HCT116 (cell line): ENCODE measurements around the gene ANKZF1. TPM values are rescaled to one million over a fixed set of nuclear protein-coding genes. Genes with fewer than 3 reads are reported as not detected.

Source experiments
- ATAC-seq: fragments of 200-7000 bp; cut with Tn5 transposase; 2 replicates; pipeline ENCODE4 v1.9.1; 2020; ENCODE audit warnings: mild to moderate bottlenecking, moderate library complexity
- BruUV-seq: library from RNA; stranded (reverse); fragments of 400-500 nt; replicated peaks from 2 replicates; lab custom pipeline; 2021; lab: Mats Ljungman, UMichigan
- CTCF ChIA-PET: fragments of 300-600 bp; sonication (Branson Sonifier 250); formaldehyde crosslinking; loops from one replicate; lab custom pipeline; 2021; ENCODE audit warnings: antibody characterized with exemption; lab: Charles Lee
- POLR2A ChIA-PET: fragments of 300-600, 350-600 bp; sonication (Branson Sonifier 250); formaldehyde crosslinking; loops from one replicate; lab custom pipeline; 2021; ENCODE audit warnings: antibody characterized with exemption; lab: Charles Lee
- RAD21 ChIA-PET, 2 experiments: fragments of 300-600 bp; sonication (Branson Sonifier 250); formaldehyde crosslinking; loops; one replicate each; lab custom pipeline; 2023; ENCODE audit warnings: low total read pairs in 2 of 2; ENCODE audit not compliant: uncharacterized antibody in 2 of 2, unreplicated experiment in 2 of 2, low non-redundant PET in 1 of 2; lab: Charles Lee
- DNase-seq: peaks from one replicate; pipeline ENCODE4 v3.0.0-alpha.2; 2010; ENCODE audit warnings: low read depth, low spot score
- H2AFZ ChIP-seq: fragments of 200-600 bp; shearing (Covaris generic), sonication (generic); 2 replicates; pipeline ENCODE4 v1.6.1; 2017; ENCODE audit warnings: low read depth, mixed run types, mixed read lengths, antibody characterized with exemption, low read length; ENCODE audit not compliant: poor library complexity, severe bottlenecking
- H3K27ac ChIP-seq: 2 replicates; pipeline ENCODE4 v1.5.1; 2012; ENCODE audit warnings: low read depth, low read length
- H3K27me3 ChIP-seq: fragments of 200-600 bp; sonication (generic); 2 replicates; pipeline ENCODE4 v1.6.1; 2016; ENCODE audit warnings: mixed run types, low read length, mixed read lengths; ENCODE audit not compliant: insufficient read depth
- H3K36me3 ChIP-seq, 2 experiments: fragments of 200-500 bp in 1 of 2; fragments of 200-600 bp in 1 of 2; sonication (Bioruptor generic) in 1 of 2; sonication (generic) in 1 of 2; 2 replicates each; pipeline versions ENCODE4 v1.5.1 to v1.6.1; 2014 to 2016; ENCODE audit warnings: low read length in 2 of 2, inconsistent platforms in 1 of 2, mixed read lengths in 1 of 2, mixed run types in 1 of 2; ENCODE audit not compliant: insufficient read depth in 2 of 2, control insufficient read depth in 1 of 2
- H3K4me1 ChIP-seq, 2 experiments: fragments of 200-600 bp in 1 of 2; sonication (generic) in 1 of 2; 2 replicates each; pipeline versions ENCODE4 v1.5.1 to v1.6.1; 2012 to 2017; ENCODE audit warnings: low read length in 2 of 2, inconsistent platforms in 1 of 2, mild to moderate bottlenecking in 1 of 2, mixed read lengths in 1 of 2, mixed run types in 1 of 2, moderate library complexity in 1 of 2; ENCODE audit not compliant: insufficient read depth in 2 of 2, control insufficient read depth in 1 of 2
- H3K4me2 ChIP-seq: fragments of 200-600 bp; sonication (generic); 2 replicates; pipeline ENCODE4 v1.6.1; 2017; ENCODE audit warnings: mixed run types, low read length, mixed read lengths
- H3K4me3 ChIP-seq, 2 experiments: fragments of 200-600 bp in 1 of 2; sonication (generic) in 1 of 2; replicated peaks in 1 of 2; 2 replicates each; pipeline ENCODE4 v1.5.1; 2011 to 2016; ENCODE audit warnings: low read length in 2 of 2, control low read depth in 1 of 2, low read depth in 1 of 2, mild to moderate bottlenecking in 1 of 2, mixed read lengths in 1 of 2, mixed run types in 1 of 2
- H3K79me2 ChIP-seq: fragments of 200-600 bp; sonication (generic); 2 replicates; pipeline ENCODE4 v1.6.1; 2017; ENCODE audit warnings: mild to moderate bottlenecking, mixed run types, low read length, moderate library complexity, mixed read lengths; ENCODE audit not compliant: insufficient read depth
- H3K9ac ChIP-seq: fragments of 200-600 bp; sonication (generic); 2 replicates; pipeline ENCODE4 v1.6.1; 2016; ENCODE audit warnings: low read length, mixed read lengths
- H3K9me2 ChIP-seq: fragments of 200-600 bp; sonication (generic), shearing (Covaris generic); 2 replicates; pipeline ENCODE4 v1.6.1; 2017; ENCODE audit warnings: mixed run types, mild to moderate bottlenecking, moderate library complexity; ENCODE audit not compliant: insufficient read depth
- H3K9me3 ChIP-seq, 2 experiments: fragments of 200-500 bp in 1 of 2; fragments of 200-600 bp in 1 of 2; sonication (Bioruptor generic) in 1 of 2; sonication (generic) in 1 of 2; 2 replicates each; pipeline ENCODE4 v1.6.1; 2014 to 2017; ENCODE audit warnings: low read length in 2 of 2, mixed read lengths in 2 of 2, inconsistent platforms in 1 of 2, low read depth in 1 of 2, mild to moderate bottlenecking in 1 of 2, mixed run types in 1 of 2, moderate library complexity in 1 of 2; ENCODE audit not compliant: control insufficient read depth in 1 of 2, insufficient read depth in 1 of 2
- H4K20me1 ChIP-seq: fragments of 200-600 bp; sonication (generic), shearing (Covaris generic); 2 replicates; pipeline ENCODE4 v1.6.1; 2017; ENCODE audit warnings: mixed run types, mild to moderate bottlenecking, moderate library complexity; ENCODE audit not compliant: insufficient read depth
- ATF3 ChIP-seq: IDR thresholded peaks from 2 replicates; pipeline ENCODE4 v1.6.1; 2012
- CEBPB ChIP-seq: IDR thresholded peaks from 2 replicates; pipeline ENCODE4 v1.6.1; 2012; ENCODE audit warnings: low read depth
- CTCF ChIP-seq, 3 experiments: fragments of 200-600 bp in 1 of 3; sonication (generic) in 1 of 3; IDR thresholded peaks in 2 of 3; conservative IDR thresholded peaks in 1 of 3; 2 replicates each; pipeline ENCODE4 v1.5.1; 2012 to 2017; ENCODE audit warnings: low read depth in 2 of 3, low read length in 2 of 3, antibody characterized with exemption in 1 of 3, borderline replicate concordance in 1 of 3, control low read depth in 1 of 3, mild to moderate bottlenecking in 1 of 3, mixed read lengths in 1 of 3, mixed run types in 1 of 3, moderate library complexity in 1 of 3; ENCODE audit not compliant: insufficient read depth in 1 of 3
- EGR1 ChIP-seq: IDR thresholded peaks from 2 replicates; pipeline ENCODE4 v1.6.1; 2012; ENCODE audit warnings: low read depth
- EZH2 ChIP-seq: fragments of 200-600 bp; sonication (generic); IDR thresholded peaks from 2 replicates; pipeline ENCODE4 v1.6.1; 2017; ENCODE audit warnings: antibody characterized with exemption, mixed run types
- EZH2phosphoT487 ChIP-seq: fragments of 200-600 bp; IDR thresholded peaks from 2 replicates; pipeline ENCODE4 v1.6.1; 2018; ENCODE audit warnings: antibody characterized with exemption, borderline replicate concordance
- FOSL1 ChIP-seq: IDR thresholded peaks from 2 replicates; pipeline ENCODE4 v1.6.1; 2012; ENCODE audit warnings: low read depth
- POLR2A ChIP-seq: IDR thresholded peaks from 2 replicates; pipeline ENCODE4 v1.7.0; 2011; ENCODE audit warnings: borderline replicate concordance; ENCODE audit not compliant: insufficient read depth, insufficient read length; ENCODE audit errors: extremely low read depth
- POLR2AphosphoS5 ChIP-seq: IDR thresholded peaks from 2 replicates; pipeline ENCODE4 v1.6.1; 2011; ENCODE audit warnings: mild to moderate bottlenecking, low read depth, low read length, moderate library complexity
- RAD21 ChIP-seq: IDR thresholded peaks from 2 replicates; pipeline ENCODE4 v1.6.1; 2012; ENCODE audit warnings: low read depth, mild to moderate bottlenecking
- REST ChIP-seq: IDR thresholded peaks from 2 replicates; pipeline ENCODE4 v1.6.1; 2012; ENCODE audit warnings: low read depth
- SIN3A ChIP-seq: IDR thresholded peaks from 2 replicates; pipeline ENCODE4 v1.6.1; 2012; ENCODE audit warnings: low read depth
- SRF ChIP-seq: IDR thresholded peaks from 2 replicates; pipeline ENCODE4 v1.6.1; 2012; ENCODE audit warnings: low read depth
- ZBTB33 ChIP-seq: IDR thresholded peaks from 2 replicates; pipeline ENCODE4 v1.6.1; 2011; ENCODE audit warnings: mild to moderate bottlenecking, low read length, moderate library complexity; ENCODE audit not compliant: insufficient replicate concordance; ENCODE audit errors: extremely low read depth
- ZFX ChIP-seq: fragments of 450-650 bp; IDR thresholded peaks from 2 replicates; pipeline ENCODE4 v1.6.1; 2017
- ZNF274 ChIP-seq: fragments of 200-500 bp; sonication (Bioruptor generic); IDR thresholded peaks from 2 replicates; pipeline ENCODE4 v1.6.1; 2014; ENCODE audit warnings: mild to moderate bottlenecking, low read depth, low read length, inconsistent platforms
- intact Hi-C: fragments of 100-400 bp; cut with micrococcal nuclease; formaldehyde crosslinking; loops from 2 replicates; pipeline ENCODE4 v1.10.0; 2022
- total RNA-seq: library from RNA; stranded (reverse); gene quantifications from one replicate; pipeline ENCODE4 v1.2.1, GENCODE V29; 2021; ENCODE audit not compliant: unreplicated experiment

The ANKZF1 gene
- total RNA-seq, 1 experiment from 2014 or later = 64.7 TPM

GRCh38 chr2:219183151-219183772, 46.3 kb upstream of the ANKZF1 start:
- Histone ChIP-seq H4K20me1 (no peaks in the 10 kb centered on the region), H3K9ac (no peak overlapping the region), H3K27me3 (no peaks in the 10 kb centered on the region), H3K9me3 (no peaks in the 10 kb centered on the region), H3K4me3 (no peak overlapping the region), H3K4me1 (peaks cover 5 to 12% of the 10 kb centered on the region in 2 experiments; a peak in 2 of 4 replicates), H3K9me2 (no peaks in the 10 kb centered on the region), H3K4me2 (no peak overlapping the region), H3K27ac (no peak overlapping the region)
- no peak for DNase-seq
- intact Hi-C loops = no loop called here
- no TSS peak for BruUV-seq
- CTCF ChIA-PET = no interaction called here
- TF ChIP-seq ATF3 = no peak
- no peak for TF ChIP-seq EGR1
- TF ChIP-seq FOSL1 = no peak
- TF ChIP-seq SRF = no peak
- no peak for TF ChIP-seq SIN3A
- no peak for TF ChIP-seq REST
- TF ChIP-seq POLR2A = no peak
- TF ChIP-seq EZH2phosphoT487 = no peak
- TF ChIP-seq ZNF274 = no peak
- TF ChIP-seq CEBPB = no peak
- no peak for TF ChIP-seq CTCF (IDR thresholded peaks at IDR 0.05 in 2 of 3, conservative IDR thresholded peaks at IDR 0.05 in 1 of 3; ENCODE audit: borderline replicate concordance in 1 of 3, insufficient read depth in 1 of 3, low read depth in 2 of 3, low read length in 2 of 3)
- no peak for TF ChIP-seq EZH2
- TF ChIP-seq RAD21 = no peak
- TF ChIP-seq ZFX = no peak
- TF ChIP-seq POLR2AphosphoS5 = no peak
- TF ChIP-seq ZBTB33 = no peak
- TF ChIP-seq, all 23 proteins: peak for 0
- Histone ChIP-seq H2AFZ (no peak overlapping the region), H3K79me2 (peaks cover 16% of the 10 kb centered on the region), H3K36me3 (peaks cover 13 to 17% of the 10 kb centered on the region in 2 experiments; a peak in 3 of 4 replicates)
- no peak for ATAC-seq
- POLR2A ChIA-PET = no interaction called here
- RAD21 ChIA-PET = no interaction called here
